ENCODE data around the gene CIZ1. TPM values are rescaled to one million over a fixed set of nuclear protein-coding genes. Genes with fewer than 3 reads are reported as not detected.

CIZ1 gene
- total and polyA plus RNA-seq, 11 donors, result 42.6 to 101 (median 73.8) TPM

- Histone ChIP-seq H3K36me3 (no peaks in the 10 kb centered on the region), H3K9me3 (no peaks in the 10 kb centered on the region), H3K4me1 (peaks cover 0 to 19% (median 8%) of the 10 kb centered on the region in 12 donors), H3K27ac (peak overlapping the region in 3 of 12 donors; percentile 56 to 62 (median 59)), H3K27me3 (peaks cover 0 to 14% (median 6%) of the 10 kb centered on the region in 9 donors), H3K4me3 (peak overlapping the region in 7 of 12 donors; percentile 50 to 84 (median 75))
- ATAC-seq (no peak), DNase-seq (no peak)
- intact Hi-C loops (cut with DNase I), result loop anchor here in 2 of 10 donors (10.0 kb wide), 2 partner anchors 50 to 140 kb away; partner anchors contain the start of gene SLC27A4 (in 1 of the 2)
- TF ChIP-seq, protein P1, sequence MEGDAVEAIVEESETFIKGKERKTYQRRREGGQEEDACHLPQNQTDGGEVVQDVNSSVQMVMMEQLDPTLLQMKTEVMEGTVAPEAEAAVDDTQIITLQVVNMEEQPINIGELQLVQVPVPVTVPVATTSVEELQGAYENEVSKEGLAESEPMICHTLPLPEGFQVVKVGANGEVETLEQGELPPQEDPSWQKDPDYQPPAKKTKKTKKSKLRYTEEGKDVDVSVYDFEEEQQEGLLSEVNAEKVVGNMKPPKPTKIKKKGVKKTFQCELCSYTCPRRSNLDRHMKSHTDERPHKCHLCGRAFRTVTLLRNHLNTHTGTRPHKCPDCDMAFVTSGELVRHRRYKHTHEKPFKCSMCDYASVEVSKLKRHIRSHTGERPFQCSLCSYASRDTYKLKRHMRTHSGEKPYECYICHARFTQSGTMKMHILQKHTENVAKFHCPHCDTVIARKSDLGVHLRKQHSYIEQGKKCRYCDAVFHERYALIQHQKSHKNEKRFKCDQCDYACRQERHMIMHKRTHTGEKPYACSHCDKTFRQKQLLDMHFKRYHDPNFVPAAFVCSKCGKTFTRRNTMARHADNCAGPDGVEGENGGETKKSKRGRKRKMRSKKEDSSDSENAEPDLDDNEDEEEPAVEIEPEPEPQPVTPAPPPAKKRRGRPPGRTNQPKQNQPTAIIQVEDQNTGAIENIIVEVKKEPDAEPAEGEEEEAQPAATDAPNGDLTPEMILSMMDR (IDR thresholded peaks at IDR 0.05), result no peak
- no peak for TF ChIP-seq POLR2A (IDR thresholded peaks at IDR 0.05)
- 56 to 88% (median 70%) methylated on average over 4 to 7 of the region's 7 CpGs for WGBS, 4 donors
Measured at GRCh38 chr9:128204858-128205257, 13.5 kb upstream of the CIZ1 start.

- WGBS, 4 donors, result 3 to 8% (median 4%) methylated on average over 24 to 67 of the region's 67 CpGs
- TF ChIP-seq, protein P1 (IDR thresholded peaks at IDR 0.05), result peak in 1 of 12 donors; percentile 7
- no peak for TF ChIP-seq POLR2A (IDR thresholded peaks at IDR 0.05)
- no peaks in the 10 kb centered on the region for H3K9me3 ChIP-seq
- H3K36me3 ChIP-seq, result no peaks in the 10 kb centered on the region
- peaks cover 0 to 19% (median 8%) of the 10 kb centered on the region in 12 donors for H3K4me1 ChIP-seq
- H3K4me3 ChIP-seq, result peak overlapping the region; percentile 50 to 84 (median 69)
- DNase-seq (peak in 1 of 5 donors; percentile 59), ATAC-seq (peak in 3 of 4 donors; percentile 36 to 52 (median 47))
- peaks cover 0 to 14% (median 6%) of the 10 kb centered on the region in 9 donors for H3K27me3 ChIP-seq
- intact Hi-C loops (cut with DNase I), result loop anchor here in 2 of 10 donors (10.0 kb wide), 2 partner anchors 51 to 141 kb away; partner anchors contain the start of gene SLC27A4 (in 1 of the 2)
- peak overlapping the region in 7 of 12 donors; percentile 28 to 62 (median 53) for H3K27ac ChIP-seq
Measured at GRCh38 chr9:128203707-128204551, 12.6 kb upstream of the CIZ1 start.

GRCh38 chr9:128203024-128203706, 11.8 kb upstream of the CIZ1 start, which contains the start of gene DNM1:
Gene DNM1 (plus strand): TSS chr9:128203379. CDS start chr9:128203471, 92 bp downstream.
- intact Hi-C loops (cut with DNase I), result loop anchor here in 2 of 10 donors (10.0 kb wide), 2 partner anchors 52 to 142 kb away; partner anchors contain the start of gene SLC27A4 (in 1 of the 2)
- H3K9me3 ChIP-seq, result no peaks in the 10 kb centered on the region

More at GRCh38 chr9:128203024-128203706, 11.8 kb upstream of the CIZ1 start, which contains the start of gene DNM1:
- peak within 1 kb of the TSS; percentile 50 to 84 (median 69) for H3K4me3 ChIP-seq
- peaks cover 0 to 14% (median 6%) of the 10 kb centered on the region in 9 donors for H3K27me3 ChIP-seq
- peak; percentile 26 to 91 (median 80) for ATAC-seq
- peak in 4 of 5 donors; percentile 60 to 83 (median 72) for DNase-seq
- peak in 1 of 2 donors; percentile 38 for TF ChIP-seq POLR2A (IDR thresholded peaks at IDR 0.05)
- TF ChIP-seq, protein P1 (IDR thresholded peaks at IDR 0.05), result peak; percentile 52 to 100 (median 92)
- H3K4me1 ChIP-seq, result peaks cover 0 to 19% (median 8%) of the 10 kb centered on the region in 12 donors
- no peaks in the 10 kb centered on the region for H3K36me3 ChIP-seq
- H3K27ac ChIP-seq, result peak within 1 kb of the TSS in 7 of 12 donors; percentile 28 to 62 (median 53)
- WGBS, 4 donors, result 0 to 4% (median 1%) methylated on average over 6 to 72 of the region's 72 CpGs

All from heart left ventricle (tissue), 16 donors.